ENCODE results near the gene NMNAT3. TPM values are rescaled to one million over a fixed set of nuclear protein-coding genes. Genes with fewer than 3 reads are reported as not detected.

Gene NMNAT3
- total RNA-seq, 3 donors from 2014 or later, result 6.6 to 17.3 (median 9.2) TPM

DNA sequence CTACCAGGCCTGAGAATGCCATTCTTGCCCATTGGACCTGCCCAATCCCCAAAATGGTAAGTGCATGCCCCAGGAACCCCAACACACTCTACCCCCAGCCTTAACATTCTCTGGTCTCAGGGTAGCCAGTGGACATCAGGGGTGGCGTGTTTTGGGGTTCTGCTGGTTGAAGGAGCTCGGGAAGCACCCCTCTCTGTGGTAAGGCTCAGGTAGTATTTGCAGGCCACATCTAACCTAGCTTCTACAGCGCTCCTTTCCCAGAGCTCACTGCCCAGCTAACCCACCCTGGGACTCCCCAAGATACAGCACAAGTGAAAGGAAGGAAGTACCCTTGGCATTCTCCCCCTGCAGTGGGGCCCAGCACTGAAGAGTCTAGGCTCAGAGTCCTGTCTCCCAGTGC lies 19.8 kb downstream of the NMNAT3 start:
- intact Hi-C loops (cut with DNase I; ENCODE audit: low total_unique reads), result no loop called here
- H3K9me3 ChIP-seq, result no peaks in the 10 kb centered on the region
- no peak overlapping the region for H3K4me3 ChIP-seq
- TF ChIP-seq POLR2AphosphoS5 (IDR thresholded peaks at IDR 0.05) (no peak), POLR2A (IDR thresholded peaks at IDR 0.05) (no peak)
- TF ChIP-seq, protein P1, sequence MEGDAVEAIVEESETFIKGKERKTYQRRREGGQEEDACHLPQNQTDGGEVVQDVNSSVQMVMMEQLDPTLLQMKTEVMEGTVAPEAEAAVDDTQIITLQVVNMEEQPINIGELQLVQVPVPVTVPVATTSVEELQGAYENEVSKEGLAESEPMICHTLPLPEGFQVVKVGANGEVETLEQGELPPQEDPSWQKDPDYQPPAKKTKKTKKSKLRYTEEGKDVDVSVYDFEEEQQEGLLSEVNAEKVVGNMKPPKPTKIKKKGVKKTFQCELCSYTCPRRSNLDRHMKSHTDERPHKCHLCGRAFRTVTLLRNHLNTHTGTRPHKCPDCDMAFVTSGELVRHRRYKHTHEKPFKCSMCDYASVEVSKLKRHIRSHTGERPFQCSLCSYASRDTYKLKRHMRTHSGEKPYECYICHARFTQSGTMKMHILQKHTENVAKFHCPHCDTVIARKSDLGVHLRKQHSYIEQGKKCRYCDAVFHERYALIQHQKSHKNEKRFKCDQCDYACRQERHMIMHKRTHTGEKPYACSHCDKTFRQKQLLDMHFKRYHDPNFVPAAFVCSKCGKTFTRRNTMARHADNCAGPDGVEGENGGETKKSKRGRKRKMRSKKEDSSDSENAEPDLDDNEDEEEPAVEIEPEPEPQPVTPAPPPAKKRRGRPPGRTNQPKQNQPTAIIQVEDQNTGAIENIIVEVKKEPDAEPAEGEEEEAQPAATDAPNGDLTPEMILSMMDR (IDR thresholded peaks at IDR 0.05), result no peak
- H3K27me3 ChIP-seq, result no peaks in the 10 kb centered on the region
- H3K27ac ChIP-seq, result no peak overlapping the region
- no peaks in the 10 kb centered on the region for H3K36me3 ChIP-seq
- peaks cover 0 to 5% of the 10 kb centered on the region in 2 donors for H3K4me1 ChIP-seq
- DNase-seq (ENCODE audit: low spot score in 2 of 2), result no peak

- H3K4me1 ChIP-seq, result peaks cover 0 to 5% of the 10 kb centered on the region in 2 donors
- TF ChIP-seq, protein P1 (IDR thresholded peaks at IDR 0.05), result no peak
- no peak for TF ChIP-seq POLR2AphosphoS5 (IDR thresholded peaks at IDR 0.05)
- no peak for TF ChIP-seq POLR2A (IDR thresholded peaks at IDR 0.05)
- H3K4me3 ChIP-seq, result no peak overlapping the region
- H3K27me3 ChIP-seq, result no peaks in the 10 kb centered on the region
- intact Hi-C loops (cut with DNase I; ENCODE audit: low total_unique reads), result no loop called here
- no peak for DNase-seq (ENCODE audit: low spot score in 2 of 2)
- H3K27ac ChIP-seq, result no peak overlapping the region
- H3K9me3 ChIP-seq, result no peaks in the 10 kb centered on the region
- no peaks in the 10 kb centered on the region for H3K36me3 ChIP-seq
Measured at GRCh38 chr3:139657434-139657833, 20.3 kb downstream of the NMNAT3 start.

DNA sequence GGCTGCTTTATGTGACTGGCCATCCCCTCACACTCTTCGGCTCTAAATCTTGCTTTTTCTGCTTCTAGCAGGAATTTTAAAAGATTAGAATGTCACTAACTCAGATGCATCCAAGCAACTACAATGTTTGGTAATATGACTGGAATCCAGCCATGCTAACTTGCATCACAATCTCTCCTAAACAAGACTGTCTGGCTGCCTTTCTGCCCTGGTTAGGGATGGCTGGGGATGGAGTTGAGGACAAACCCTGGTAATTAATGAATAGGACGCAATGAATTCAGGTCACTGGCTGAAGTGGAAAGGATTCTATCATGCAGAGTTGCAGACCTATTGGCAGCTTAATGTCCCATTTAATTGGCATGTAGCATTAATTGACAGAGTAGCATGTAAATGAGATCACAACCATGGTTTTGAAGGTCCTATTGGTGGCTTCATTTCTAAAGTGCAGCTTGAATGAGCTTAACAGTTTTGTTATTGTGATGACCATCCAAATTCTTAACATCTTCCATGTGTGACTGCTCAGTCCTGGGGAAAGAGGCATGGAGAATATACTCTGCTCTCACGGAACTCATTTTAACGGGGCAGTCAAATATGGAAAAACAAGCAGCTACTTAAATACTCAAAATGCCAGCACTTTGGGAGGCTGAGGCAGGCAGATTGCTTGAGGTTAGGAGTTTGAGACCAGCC lies 21.7 kb downstream of the NMNAT3 start:
- no peaks in the 10 kb centered on the region for H3K9me3 ChIP-seq
- H3K4me1 ChIP-seq, result peaks cover 0 to 5% of the 10 kb centered on the region in 2 donors
- no peaks in the 10 kb centered on the region for H3K27me3 ChIP-seq
- H3K4me3 ChIP-seq, result no peak overlapping the region
- H3K36me3 ChIP-seq, result no peaks in the 10 kb centered on the region
- intact Hi-C loops (cut with DNase I; ENCODE audit: low total_unique reads), result no loop called here
- H3K27ac ChIP-seq, result no peak overlapping the region
- no peak for DNase-seq (ENCODE audit: low spot score in 2 of 2)
- peak in 1 of 3 donors; percentile 32 for TF ChIP-seq POLR2AphosphoS5 (IDR thresholded peaks at IDR 0.05)
- TF ChIP-seq POLR2A (IDR thresholded peaks at IDR 0.05), result no peak

GRCh38 chr3:139654637-139655365 lies 23.0 kb downstream of the NMNAT3 start:
- Histone ChIP-seq H3K27me3 (no peaks in the 10 kb centered on the region), H3K9me3 (no peaks in the 10 kb centered on the region), H3K36me3 (no peaks in the 10 kb centered on the region), H3K4me3 (no peak overlapping the region), H3K4me1 (peaks cover 0 to 5% of the 10 kb centered on the region in 2 donors), H3K27ac (no peak overlapping the region)
- no peak for DNase-seq (ENCODE audit: low spot score in 2 of 2)
- intact Hi-C loops (cut with DNase I; ENCODE audit: low total_unique reads), result no loop called here
- TF ChIP-seq, protein P1 (IDR thresholded peaks at IDR 0.05), result no peak
- TF ChIP-seq POLR2A (IDR thresholded peaks at IDR 0.05), result no peak
- no peak for TF ChIP-seq POLR2AphosphoS5 (IDR thresholded peaks at IDR 0.05)

DNA sequence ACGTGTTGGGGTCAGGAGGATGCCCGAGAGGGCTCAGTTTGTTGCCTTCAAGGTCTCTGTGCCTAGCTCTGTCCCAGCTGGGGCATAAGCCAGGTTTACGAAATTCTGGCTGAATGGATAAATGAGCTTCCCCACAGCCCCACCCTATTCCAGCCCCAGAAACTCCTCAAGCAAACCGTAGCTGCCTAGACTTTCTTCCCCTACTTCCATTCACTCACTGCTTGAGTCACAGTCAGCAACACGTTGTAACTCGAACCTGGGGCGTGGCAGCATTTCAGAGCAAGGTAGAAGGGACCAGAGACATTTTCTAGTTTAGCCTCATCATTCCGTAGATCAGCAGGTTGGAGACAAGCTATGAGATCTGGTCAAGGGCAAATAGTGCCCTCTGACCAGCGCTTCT lies 24.2 kb downstream of the NMNAT3 start:
- DNase-seq (ENCODE audit: low spot score in 2 of 2), result no peak
- H3K36me3 ChIP-seq, result no peaks in the 10 kb centered on the region
- no peak overlapping the region for H3K4me3 ChIP-seq
- TF ChIP-seq, protein P1 (IDR thresholded peaks at IDR 0.05), result no peak
- TF ChIP-seq POLR2A (IDR thresholded peaks at IDR 0.05), result no peak
- TF ChIP-seq POLR2AphosphoS5 (IDR thresholded peaks at IDR 0.05), result no peak
- H3K9me3 ChIP-seq, result no peaks in the 10 kb centered on the region
- no peak overlapping the region for H3K27ac ChIP-seq
- no peaks in the 10 kb centered on the region for H3K27me3 ChIP-seq
- intact Hi-C loops (cut with DNase I; ENCODE audit: low total_unique reads), result no loop called here
- peaks cover 0 to 5% of the 10 kb centered on the region in 2 donors for H3K4me1 ChIP-seq

All from breast epithelium (tissue), 4 donors.